Adipose tissue (tissue), 3 donors: Measurements from ENCODE around the gene PEX26. TPM values are rescaled to one million over a fixed set of nuclear protein-coding genes. Genes with fewer than 3 reads are reported as not detected.
"Not testable (repeated sequence)": the region's sequence is repeated elsewhere in the genome, so short reads cannot be mapped to it uniquely, and the experiment has no call there.

Experiments used
- H3K27ac ChIP-seq: one replicate; pipeline ENCODE4 v1.5.1; 2013; ENCODE audit warnings: low read depth, low read length
- WGBS, 3 donors: extraction: QIAGEN DNeasy Blood & Tissue Kit; methylation state at CpG; one replicate each; pipeline ENCODE4 v1.1.7; 2013; 5-methylcytosine and 5-hydroxymethylcytosine counted together
- polyA plus RNA-seq, 3 donors: library from polyadenylated mRNA; stranded (reverse); fragments of 200-250 nt; gene quantifications; one replicate each; pipeline ENCODE4 v1.2.3, GENCODE V29; 2013
- donor health status: healthy with polysubstance abuse.
- donor health status: Bipolar disorder and iron deficiency.
- donor health status: healthy.

Gene PEX26
- polyA plus RNA-seq, 3 donors, result 8.1 to 19.9 (median 19.6) TPM

- 95 to 96% (median 96%) methylated on average over 38 to 45 of the region's 49 CpGs for whole genome bisulfite sequencing, 3 donors
- not testable (repeated sequence) for H3K27ac ChIP-seq
Measured at GRCh38 chr22:18053216-18053946, 24.4 kb upstream of the PEX26 start.

GRCh38 chr22:18055619-18056160 lies 22.1 kb upstream of the PEX26 start:
- WGBS, 3 donors, result 76 to 87% (median 83%) methylated on average over 7 of the region's 7 CpGs
- no peak overlapping the region for H3K27ac ChIP-seq

DNA sequence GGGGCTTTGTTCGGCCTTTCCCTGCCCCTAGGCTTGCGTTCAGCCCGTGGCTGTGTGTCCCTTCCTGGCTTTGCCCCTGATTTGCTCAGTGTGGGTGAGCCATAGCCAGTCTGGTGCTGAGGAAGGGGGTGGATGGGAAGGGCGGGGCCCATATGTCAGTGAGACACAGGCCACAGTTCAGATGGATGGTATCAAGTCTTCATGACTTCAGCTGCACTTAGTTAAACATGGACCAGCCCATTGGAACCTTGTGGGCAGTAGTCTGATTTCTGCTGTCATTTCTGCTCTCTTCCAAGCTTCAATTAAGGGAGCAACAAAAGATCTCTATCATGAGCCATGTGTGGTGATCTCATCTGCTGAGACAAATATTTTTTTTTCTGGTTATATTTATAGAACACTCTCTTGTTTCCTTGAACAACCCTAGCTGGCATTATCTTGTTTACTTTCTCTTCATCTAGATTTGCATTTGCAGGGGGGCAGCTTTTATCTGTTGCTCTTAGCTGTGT lies 21.6 kb upstream of the PEX26 start:
- WGBS, 3 donors, result 64 to 73% (median 65%) methylated on average over 4 of the region's 4 CpGs

DNA sequence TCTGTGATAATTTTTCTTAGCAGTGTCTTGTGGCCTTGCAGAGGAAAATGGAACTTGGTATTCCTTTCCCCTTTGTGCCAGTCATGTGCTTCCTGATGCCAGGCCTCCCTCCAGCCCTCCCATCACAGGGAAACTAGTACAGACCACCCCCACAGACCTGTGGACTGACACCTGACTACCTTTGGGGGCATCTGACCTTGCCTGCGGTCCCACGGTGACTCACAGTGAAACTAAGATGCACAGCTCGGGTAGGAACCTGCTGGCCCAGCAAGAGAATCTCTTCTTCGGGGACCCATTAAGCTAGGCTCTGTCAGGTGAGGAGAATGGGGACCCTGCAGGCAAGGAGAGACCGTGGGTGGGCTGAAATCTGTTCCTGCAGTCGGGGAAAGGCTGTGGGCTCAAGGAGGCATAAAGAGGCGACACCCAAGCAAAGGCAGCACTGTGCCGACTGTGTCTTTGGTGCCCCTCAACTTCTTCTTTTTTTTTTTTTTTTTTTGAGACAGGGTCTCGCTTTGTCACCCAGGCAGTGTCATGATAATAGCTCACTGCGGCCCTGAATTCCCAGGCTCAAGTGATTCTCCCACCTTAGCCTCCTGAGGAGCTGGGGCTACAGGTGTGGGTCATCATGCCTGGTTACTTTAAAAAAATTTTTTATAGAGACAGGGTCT lies 20.8 kb upstream of the PEX26 start:
- H3K27ac ChIP-seq, result no peak overlapping the region
- 79 to 86% (median 83%) methylated on average over 10 of the region's 10 CpGs for WGBS, 3 donors

More for the DNA sequence above, 21.6 kb upstream of the PEX26 start:
- H3K27ac ChIP-seq, result no peak overlapping the region

DNA sequence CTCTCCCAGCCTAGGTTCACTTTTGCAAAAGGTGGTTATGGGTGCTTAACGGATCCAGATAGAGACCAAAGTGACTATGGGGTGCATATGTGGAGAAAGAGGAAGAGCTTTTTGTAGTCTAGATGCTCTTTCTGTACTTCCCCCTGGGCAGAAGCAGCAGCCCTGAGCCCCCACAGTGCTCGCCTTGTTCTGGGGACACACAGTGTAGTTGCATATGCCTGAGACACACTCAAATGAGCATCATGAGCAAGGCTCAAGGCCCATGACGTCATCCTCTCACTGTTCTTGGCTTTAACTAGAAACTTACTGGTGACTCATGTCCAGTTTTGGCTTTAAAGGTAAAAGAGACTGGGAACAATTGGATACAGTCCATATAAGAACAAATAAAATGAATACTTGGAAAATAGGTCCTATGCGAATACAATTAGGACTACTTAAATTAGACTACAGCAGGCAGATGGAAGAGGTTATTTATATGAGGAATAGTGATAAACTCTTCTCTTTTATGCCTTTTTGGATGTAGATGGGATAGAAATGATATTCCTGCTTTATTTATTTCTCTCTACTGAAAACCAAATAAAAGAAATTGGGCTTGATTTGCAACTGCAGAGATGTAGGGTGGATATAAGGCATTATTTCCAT lies 20.1 kb upstream of the PEX26 start:
- no peak overlapping the region for H3K27ac ChIP-seq

GRCh38 chr22:18058371-18059093 lies 19.3 kb upstream of the PEX26 start:
- WGBS, 3 donors, result 94 to 96% (median 94%) methylated on average over 7 of the region's 7 CpGs
- H3K27ac ChIP-seq, result no peak overlapping the region

More for the DNA sequence above, 20.1 kb upstream of the PEX26 start:
- WGBS, 3 donors, result 62 to 68% (median 64%) methylated on average over 4 of the region's 4 CpGs

DNA sequence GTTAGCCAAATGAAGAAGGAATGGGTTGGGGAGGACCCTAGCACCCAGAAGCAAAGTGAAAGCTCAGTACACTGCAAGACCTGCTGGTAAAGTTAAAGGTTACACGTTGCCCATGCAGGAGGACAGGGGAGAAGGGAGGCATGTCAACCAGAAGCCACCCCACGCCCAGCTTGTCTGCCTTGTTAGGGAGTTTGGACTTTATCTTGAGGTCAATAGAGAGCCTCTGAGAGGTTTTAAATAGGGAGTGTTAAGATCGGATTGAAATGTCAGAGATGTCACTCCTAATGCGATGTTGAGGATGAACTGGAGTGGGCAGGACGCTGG lies 18.7 kb upstream of the PEX26 start:
- no peak overlapping the region for H3K27ac ChIP-seq

GRCh38 chr22:18059473-18059872 lies 18.3 kb upstream of the PEX26 start:
- WGBS, 3 donors, result 90 to 100% (median 96%) methylated on average over 2 to 3 of the region's 3 CpGs

More for the DNA sequence above, 18.7 kb upstream of the PEX26 start:
- WGBS, 3 donors, result 84 to 89% (median 84%) methylated on average over 5 of the region's 5 CpGs

GRCh38 chr22:18059991-18060390 lies 17.8 kb upstream of the PEX26 start:
- no peak overlapping the region for H3K27ac ChIP-seq
- WGBS, 3 donors, result 89 to 94% (median 94%) methylated on average over 5 of the region's 5 CpGs

More at GRCh38 chr22:18059473-18059872, 18.3 kb upstream of the PEX26 start:
- no peak overlapping the region for H3K27ac ChIP-seq

DNA sequence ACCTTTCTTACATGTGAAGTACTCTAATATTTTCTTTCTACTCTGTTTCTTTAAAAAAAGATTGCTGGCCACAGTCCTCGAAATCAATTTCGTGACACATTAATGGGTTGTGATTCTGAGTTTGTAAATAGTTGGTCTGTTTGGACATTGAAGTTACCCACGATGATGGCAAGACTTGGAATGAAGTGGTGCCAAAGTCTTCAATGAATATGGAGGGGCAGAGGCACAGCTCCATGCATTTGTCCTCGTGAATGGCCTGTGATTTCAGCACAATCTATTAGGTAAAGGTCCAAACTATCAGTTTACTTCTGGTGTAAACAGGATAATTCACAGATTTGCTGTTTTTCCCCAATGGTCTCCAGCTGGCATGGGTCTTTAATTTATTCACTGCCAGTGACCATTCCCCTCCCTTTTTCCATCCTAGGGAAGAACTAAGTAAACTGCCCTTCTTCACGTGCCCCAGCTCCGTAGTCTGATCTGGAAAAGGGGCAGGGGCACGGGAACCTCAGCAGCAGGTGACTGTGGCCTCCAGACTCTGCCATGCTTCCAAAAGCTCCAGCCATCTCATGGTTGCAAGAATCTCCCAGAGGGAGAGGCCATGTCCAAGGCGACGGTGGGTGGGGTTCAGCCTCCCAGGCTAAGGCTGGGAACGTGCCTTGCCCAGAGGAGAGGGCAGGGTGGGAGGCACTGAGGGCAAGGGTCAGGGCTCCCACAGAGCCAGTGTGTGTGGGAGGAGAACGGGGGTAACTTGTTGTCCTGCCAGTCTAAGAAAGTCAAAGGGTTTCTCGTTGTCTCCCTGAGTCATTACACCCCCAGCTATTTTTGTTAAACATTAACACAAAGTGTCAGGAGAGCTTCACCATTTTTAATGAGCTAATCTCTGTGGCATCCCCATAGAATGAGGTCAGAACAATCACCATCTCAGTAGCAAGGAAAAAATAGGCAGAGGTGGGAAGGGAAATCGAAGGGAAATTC lies 16.9 kb upstream of the PEX26 start:
- 43 to 76% (median 71%) methylated on average over 13 of the region's 13 CpGs for WGBS, 3 donors
- no peak overlapping the region for H3K27ac ChIP-seq

GRCh38 chr22:18062421-18062820 lies 15.4 kb upstream of the PEX26 start:
- H3K27ac ChIP-seq, result no peak overlapping the region
- 90 to 97% (median 92%) methylated on average over 3 of the region's 3 CpGs for WGBS, 3 donors

GRCh38 chr22:18063306-18063705 lies 14.5 kb upstream of the PEX26 start:
- H3K27ac ChIP-seq, result no peak overlapping the region

DNA sequence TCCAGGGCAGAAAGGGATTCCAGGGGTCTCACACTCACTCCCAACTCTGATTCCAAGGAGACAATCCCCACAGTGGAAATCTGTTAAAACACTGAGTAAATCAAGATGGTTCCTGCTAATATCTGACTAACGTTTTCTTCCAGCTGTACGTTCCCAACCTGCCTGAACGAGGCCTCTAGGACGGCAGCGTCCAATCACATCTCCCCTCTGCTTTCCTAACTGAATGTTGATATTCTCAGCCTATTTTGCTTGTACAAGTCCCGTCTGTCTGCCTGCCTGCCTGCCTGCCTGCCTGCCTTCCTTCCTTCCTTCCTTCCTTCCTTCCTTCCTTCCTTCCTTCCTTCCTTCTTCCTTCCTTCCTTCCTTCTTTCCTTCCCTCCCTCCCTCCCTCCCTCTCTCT lies 14.1 kb upstream of the PEX26 start:
- 77 to 86% (median 84%) methylated on average over 6 of the region's 6 CpGs for WGBS, 3 donors
- H3K27ac ChIP-seq, result not testable (repeated sequence)

More at GRCh38 chr22:18063306-18063705, 14.5 kb upstream of the PEX26 start:
- WGBS, 3 donors, result 86 to 95% (median 91%) methylated on average over 7 of the region's 7 CpGs

DNA sequence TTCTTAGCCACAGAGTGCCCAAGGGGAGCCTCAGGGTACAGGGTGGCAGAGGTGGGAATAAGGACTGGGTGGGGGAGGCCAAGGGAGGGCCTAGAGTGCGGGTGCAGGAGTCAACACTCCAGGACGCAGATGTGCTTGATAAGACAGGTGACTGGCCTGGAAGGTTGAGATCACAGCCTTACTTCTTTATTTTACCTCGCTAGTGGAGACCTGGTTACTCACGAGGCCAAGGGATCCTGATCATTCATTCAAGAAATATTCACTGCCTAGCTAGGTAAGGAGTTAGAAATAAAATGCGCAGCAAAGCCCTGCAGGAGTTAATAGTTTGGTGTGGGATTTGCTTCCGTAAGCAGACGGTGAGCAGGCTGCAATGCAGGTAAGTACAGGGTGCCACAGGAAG lies 13.2 kb upstream of the PEX26 start:
- no peak overlapping the region for H3K27ac ChIP-seq
- WGBS, 3 donors, result 90 to 93% (median 92%) methylated on average over 7 of the region's 7 CpGs

DNA sequence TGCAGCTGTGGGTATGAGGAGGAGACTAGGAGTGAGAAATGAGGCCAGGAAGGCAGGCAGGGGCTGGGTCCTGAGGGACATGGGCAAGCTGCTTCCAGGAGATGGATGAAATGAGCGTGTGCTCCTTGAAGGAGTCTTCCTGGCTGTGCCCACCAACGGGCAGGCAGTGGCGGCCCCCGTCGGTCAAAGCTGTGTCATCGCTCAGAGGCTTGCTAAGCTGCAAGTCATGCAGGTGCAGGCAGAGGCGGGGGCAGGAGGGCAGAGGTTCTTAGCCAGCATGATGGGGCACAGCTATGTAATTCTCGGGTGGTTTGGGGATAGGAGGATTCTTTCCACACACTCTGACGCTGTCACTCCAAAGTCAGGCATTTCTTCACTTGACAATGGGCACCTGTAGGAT lies 12.5 kb upstream of the PEX26 start:
- no peak overlapping the region for H3K27ac ChIP-seq
- 63 to 67% (median 67%) methylated on average over 9 of the region's 9 CpGs for WGBS, 3 donors

DNA sequence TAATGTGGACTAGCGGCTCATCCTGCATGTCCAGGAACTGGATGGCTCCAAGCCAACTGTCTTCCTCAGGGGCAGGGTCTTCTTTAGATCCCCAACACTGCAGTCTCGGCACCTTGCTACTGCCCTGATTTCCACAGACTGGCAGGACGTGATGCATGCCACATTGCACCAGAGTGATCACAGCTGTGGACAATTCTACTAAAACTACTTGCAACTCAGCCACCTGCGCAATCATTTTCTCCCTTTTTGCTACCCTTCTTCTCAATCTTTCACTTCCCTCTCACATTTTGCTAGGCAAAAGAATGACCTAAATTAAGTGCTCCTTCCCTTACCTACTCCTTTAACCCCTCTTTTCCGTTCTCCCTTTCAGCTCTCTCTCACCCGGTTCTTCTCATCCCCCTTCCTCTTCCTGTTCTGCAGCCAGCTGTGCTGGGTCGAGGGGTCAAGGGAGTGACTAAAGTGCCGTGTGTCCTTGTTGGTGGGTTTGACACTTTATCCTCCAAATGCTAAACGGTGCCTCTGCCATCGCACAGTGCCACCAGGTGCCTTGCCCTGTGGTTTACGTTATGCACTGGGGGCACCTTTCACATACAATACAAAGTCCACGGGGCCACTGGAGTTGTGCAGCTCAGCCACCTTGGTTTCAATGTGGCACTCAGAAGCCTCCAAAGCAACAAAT lies 11.5 kb upstream of the PEX26 start:
- no peak overlapping the region for H3K27ac ChIP-seq
- 52 to 62% (median 55%) methylated on average over 12 of the region's 12 CpGs for WGBS, 3 donors

DNA sequence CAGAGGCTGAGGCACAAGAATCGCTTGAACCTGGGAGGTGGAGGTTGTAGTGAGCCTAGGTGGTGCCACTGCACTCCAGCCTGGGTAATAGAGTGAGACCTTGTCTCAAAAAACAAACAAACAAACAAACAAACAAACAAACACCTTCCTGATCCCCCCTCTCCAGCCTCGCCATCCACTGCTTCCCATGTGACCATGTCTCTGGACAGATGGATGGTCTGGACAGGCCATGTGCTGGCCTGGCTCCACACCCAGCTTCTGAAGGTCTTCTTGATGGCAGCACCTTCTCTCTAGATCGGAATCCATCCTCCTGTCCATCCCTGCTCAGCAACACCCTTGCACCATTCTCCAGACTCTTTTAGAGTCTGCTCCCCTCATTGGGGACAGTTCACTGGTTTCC lies 10.7 kb upstream of the PEX26 start:
- 93 to 96% (median 95%) methylated on average over 3 of the region's 3 CpGs for WGBS, 3 donors
- H3K27ac ChIP-seq, result no peak overlapping the region
